T47D (cell line): ENCODE data around the gene RTN4.
A peak's percentile ranks its signal among the peaks of the same experiment; 100 is the strongest.
"Not testable (repeated sequence)": the region's sequence is repeated elsewhere in the genome, so short reads cannot be mapped to it uniquely, and the experiment has no call there.

ENCODE experiments used
- DNase-seq, 2 experiments: peaks; one replicate each; pipeline versions ENCODE4 v3.0.0 to v3.0.0-alpha.2; 2011 to 2012; ENCODE audit warnings: low read depth in 1 of 2, low spot score in 1 of 2
- JUND ChIP-seq: IDR thresholded peaks from 2 replicates; pipeline ENCODE4 v1.6.1; 2012; ENCODE audit warnings: low read depth
- in situ Hi-C: cut with HindIII; loops from 2 replicates; pipeline ENCODE4 v1.10.0; 2016; ENCODE audit warnings: low sequenced_read_pairs, low pct_unique_long_range_greater_than_20kb

RTN4 gene

GRCh38 chr2:55006306-55006705 is 43.9 kb downstream of the RTN4 start:
- DNase-seq = no peak
- no peak for TF ChIP-seq JUND
- in situ Hi-C loops = no loop called here

GRCh38 chr2:55003706-55004639 is 46.3 kb downstream of the RTN4 start:
- in situ Hi-C loops = no loop called here
- TF ChIP-seq JUND = no peak
- DNase-seq = no peak

GRCh38 chr2:55001716-55002115 is 48.5 kb downstream of the RTN4 start:
- in situ Hi-C loops = no loop called here
- DNase-seq = no peak
- TF ChIP-seq JUND = no peak

GRCh38 chr2:55000341-55000740 is 49.9 kb downstream of the RTN4 start:
- no peak for DNase-seq
- in situ Hi-C loops = no loop called here
- no peak for TF ChIP-seq JUND

- DNase-seq = peak in 1 of 2 experiments; percentile 54
- in situ Hi-C loops = no loop called here
- TF ChIP-seq JUND = no peak
Measured at GRCh38 chr2:54999182-54999581, 51.1 kb downstream of the RTN4 start.

- in situ Hi-C loops = no loop called here
- no peak for TF ChIP-seq JUND
- no peak for DNase-seq
Measured at GRCh38 chr2:54997826-54998225, 52.4 kb downstream of the RTN4 start.

- no peak for DNase-seq
- in situ Hi-C loops = no loop called here
- no peak for TF ChIP-seq JUND
Measured at GRCh38 chr2:54995553-54995952, 54.7 kb downstream of the RTN4 start.

- in situ Hi-C loops, DNase-seq: not testable (repeated sequence)
Measured at GRCh38 chr2:54990694-54991093, 59.6 kb downstream of the RTN4 start.

- in situ Hi-C loops = no loop called here
- no peak for TF ChIP-seq JUND
- DNase-seq = no peak
Measured at GRCh38 chr2:54988612-54989011, 61.6 kb downstream of the RTN4 start.

GRCh38 chr2:54986264-54986663 is 64.0 kb downstream of the RTN4 start:
- TF ChIP-seq JUND = no peak
- in situ Hi-C loops = no loop called here
- DNase-seq = no peak

- no peak for DNase-seq
- in situ Hi-C loops = no loop called here
- no peak for TF ChIP-seq JUND
Measured at GRCh38 chr2:54984476-54984875, 65.8 kb downstream of the RTN4 start.

- in situ Hi-C loops = no loop called here
- DNase-seq = no peak
- no peak for TF ChIP-seq JUND
Measured at GRCh38 chr2:54983345-54984220, 66.7 kb downstream of the RTN4 start.

- DNase-seq = peak in 1 of 2 experiments; percentile 30
- no peak for TF ChIP-seq JUND
- in situ Hi-C loops = no loop called here
Measured at GRCh38 chr2:54981385-54981784, 68.9 kb downstream of the RTN4 start.
